ENCODE data around the gene KPTN. TPM values are rescaled to one million over a fixed set of nuclear protein-coding genes. Genes with fewer than 3 reads are reported as not detected.
A peak's percentile ranks its signal among the peaks of the same experiment; 100 is the strongest.

KPTN gene
- total RNA-seq, 2 donors from 2014 or later: 3.1 to 4.6 TPM

DNA sequence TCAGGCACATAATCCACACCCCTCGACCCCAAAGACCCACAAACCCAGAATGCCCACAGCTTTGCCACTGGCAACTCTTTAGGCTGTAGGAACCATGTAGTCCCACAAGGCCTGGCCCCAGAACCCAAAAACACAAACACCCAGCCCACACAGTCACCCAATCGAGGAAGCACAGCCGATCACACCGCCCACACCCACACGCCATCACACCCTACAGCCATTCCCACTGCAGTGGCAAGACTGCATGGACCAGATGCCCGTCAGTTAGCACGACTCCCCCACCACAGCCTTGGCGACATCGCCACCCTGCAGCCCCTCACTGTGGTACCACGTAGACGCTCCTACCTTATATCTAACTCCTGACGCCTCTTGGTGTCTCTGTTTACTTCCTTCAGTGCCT, 40.7 kb downstream of the KPTN start:
- H3K4me1 ChIP-seq: peaks cover 18% of the 10 kb centered on the region
- H3K4me3 ChIP-seq: no peak overlapping the region
- intact Hi-C loops (cut with DNase I): no loop called here
- 72 to 82% methylated on average over 12 of the region's 12 CpGs for WGBS, 2 donors
- TF ChIP-seq POLR2A (IDR thresholded peaks at IDR 0.05) (no peak), CTCF (IDR thresholded peaks at IDR 0.05) (no peak)
- no peaks in the 10 kb centered on the region for H3K36me3 ChIP-seq (replicated peaks in 1 of 2; ENCODE audit: insufficient read depth in 1 of 2, low read depth in 2 of 2)
- no peak for ATAC-seq
- H3K27ac ChIP-seq: no peak overlapping the region
- H3K27me3 ChIP-seq: peaks cover 0 to 3% of the 10 kb centered on the region in 2 donors
- DNase-seq: no peak
- H3K9me3 ChIP-seq: no peaks in the 10 kb centered on the region

- H3K27me3 ChIP-seq: no peaks in the 10 kb centered on the region
- TF ChIP-seq POLR2A (IDR thresholded peaks at IDR 0.05) (no peak), CTCF (IDR thresholded peaks at IDR 0.05) (no peak)
- ATAC-seq: no peak
- H3K4me3 ChIP-seq: no peak overlapping the region
- no peaks in the 10 kb centered on the region for H3K36me3 ChIP-seq (replicated peaks in 1 of 2; ENCODE audit: insufficient read depth in 1 of 2, low read depth in 2 of 2)
- WGBS, 2 donors: 21 to 35% methylated on average over 4 to 5 of the region's 5 CpGs
- intact Hi-C loops (cut with DNase I): loop anchor here (5.0 kb wide), 2 partner anchors 78 to 263 kb away; partner anchors contain the start of gene NAPA
- H3K27ac ChIP-seq: no peak overlapping the region
- H3K9me3 ChIP-seq: no peaks in the 10 kb centered on the region
- no peaks in the 10 kb centered on the region for H3K4me1 ChIP-seq
- DNase-seq: peak in 2 of 4 donors; percentile 34 to 42
These were observed 45.2 kb downstream of the KPTN start for GRCh38 chr19:47438793-47439220.

- H3K36me3 ChIP-seq (replicated peaks in 1 of 2; ENCODE audit: insufficient read depth in 1 of 2, low read depth in 2 of 2): no peaks in the 10 kb centered on the region
- DNase-seq: no peak
- WGBS, 2 donors: 45 to 46% methylated on average over 12 of the region's 12 CpGs
- H3K27ac ChIP-seq: no peak overlapping the region
- no peaks in the 10 kb centered on the region for H3K27me3 ChIP-seq
- no peaks in the 10 kb centered on the region for H3K9me3 ChIP-seq
- no peak overlapping the region for H3K4me3 ChIP-seq
- TF ChIP-seq CTCF (IDR thresholded peaks at IDR 0.05): no peak
- no peak for TF ChIP-seq POLR2A (IDR thresholded peaks at IDR 0.05)
- intact Hi-C loops (cut with DNase I): loop anchor here (5.0 kb wide), 2 partner anchors 80 to 265 kb away; partner anchors contain the start of gene NAPA
- no peak for ATAC-seq
- no peaks in the 10 kb centered on the region for H3K4me1 ChIP-seq
These were observed 46.5 kb downstream of the KPTN start for GRCh38 chr19:47437500-47437899.

GRCh38 chr19:47436712-47437401, 47.2 kb downstream of the KPTN start:
- H3K4me1 ChIP-seq: no peaks in the 10 kb centered on the region
- no peak overlapping the region for H3K27ac ChIP-seq
- WGBS, 2 donors: 24 to 38% methylated on average over 13 to 17 of the region's 17 CpGs
- no peak overlapping the region for H3K4me3 ChIP-seq
- no peaks in the 10 kb centered on the region for H3K36me3 ChIP-seq (replicated peaks in 1 of 2; ENCODE audit: insufficient read depth in 1 of 2, low read depth in 2 of 2)
- intact Hi-C loops (cut with DNase I): loop anchor here (5.0 kb wide), 2 partner anchors 80 to 265 kb away; partner anchors contain the start of gene NAPA
- DNase-seq: peak; percentile 83 to 91 (median 88)
- H3K9me3 ChIP-seq: no peaks in the 10 kb centered on the region
- H3K27me3 ChIP-seq: no peaks in the 10 kb centered on the region
- ATAC-seq: peak; percentile 94
- TF ChIP-seq POLR2A (IDR thresholded peaks at IDR 0.05) (no peak), CTCF (IDR thresholded peaks at IDR 0.05) (peak; percentile 75 to 95 (median 90))

Measured in body of pancreas (tissue), 4 donors.